ENCODE data around the gene LDLRAP1. TPM values are rescaled to one million over a fixed set of nuclear protein-coding genes. Genes with fewer than 3 reads are reported as not detected.

LDLRAP1 gene
- total RNA-seq, 2 experiments from 2014 or later: 4.9 to 11.0 TPM

DNA sequence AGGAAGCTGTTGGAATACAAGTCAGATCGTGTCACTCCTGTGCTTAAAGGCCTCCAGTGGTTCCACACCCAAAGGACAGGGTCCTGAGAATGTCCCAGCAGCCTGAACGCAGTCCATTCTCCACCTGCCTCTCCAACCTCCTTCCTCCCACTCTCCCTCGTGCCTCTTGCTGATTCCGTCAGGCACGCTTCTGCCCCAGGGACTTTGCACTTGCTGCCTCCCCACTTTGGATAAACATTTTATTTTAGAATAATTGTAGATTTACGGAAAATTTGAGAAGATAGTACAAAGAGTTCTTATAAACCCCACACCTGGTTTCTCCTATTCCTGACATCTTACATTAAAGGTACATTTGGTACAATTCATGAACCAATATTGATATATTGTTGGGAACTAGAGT, 28.4 kb upstream of the LDLRAP1 start:
- no peak for ATAC-seq
- no peak for DNase-seq
- CTCF ChIA-PET: no interaction called here
- no peak overlapping the region for H3K27ac Mint-ChIP-seq
- H3K9me3 Mint-ChIP-seq (ENCODE audit: low read depth): no peaks in the 10 kb centered on the region
- H3K27me3 Mint-ChIP-seq: peaks cover 2% of the 10 kb centered on the region
- H3K4me1 Mint-ChIP-seq: no peaks in the 10 kb centered on the region
- no peaks in the 10 kb centered on the region for H3K36me3 Mint-ChIP-seq
- H3K4me3 Mint-ChIP-seq: no peak overlapping the region

DNA sequence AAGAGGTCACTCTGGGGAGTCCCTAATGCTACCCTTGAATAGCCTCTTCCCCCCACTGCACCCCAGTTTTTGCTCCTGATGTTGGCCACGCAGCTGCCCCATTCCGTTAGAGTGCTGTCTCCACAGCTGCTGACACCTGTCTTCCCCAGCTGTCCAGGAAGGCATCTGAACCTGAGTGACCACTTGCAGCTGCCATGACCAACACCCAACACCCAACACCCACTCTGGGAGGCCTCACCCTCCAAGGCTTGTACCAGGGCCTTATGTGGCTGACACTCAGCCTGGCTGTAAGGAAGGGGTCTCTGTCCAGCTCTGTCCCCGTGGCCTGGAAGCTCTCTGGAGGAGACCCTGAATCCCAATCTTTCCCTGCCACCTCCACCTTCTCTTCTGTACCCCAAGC, 26.7 kb upstream of the LDLRAP1 start:
- no peaks in the 10 kb centered on the region for H3K36me3 Mint-ChIP-seq
- peaks cover 2% of the 10 kb centered on the region for H3K27me3 Mint-ChIP-seq
- no peaks in the 10 kb centered on the region for H3K4me1 Mint-ChIP-seq
- ATAC-seq: no peak
- CTCF ChIA-PET: interaction anchor here (1.6 to 1.7 kb wide), 2 partner anchors 12 to 92 kb away, joined by 3 read pairs; no protein-coding TSS in a partner anchor
- no peak overlapping the region for H3K4me3 Mint-ChIP-seq
- no peak for DNase-seq
- no peak overlapping the region for H3K27ac Mint-ChIP-seq
- H3K9me3 Mint-ChIP-seq (ENCODE audit: low read depth): no peaks in the 10 kb centered on the region

DNA sequence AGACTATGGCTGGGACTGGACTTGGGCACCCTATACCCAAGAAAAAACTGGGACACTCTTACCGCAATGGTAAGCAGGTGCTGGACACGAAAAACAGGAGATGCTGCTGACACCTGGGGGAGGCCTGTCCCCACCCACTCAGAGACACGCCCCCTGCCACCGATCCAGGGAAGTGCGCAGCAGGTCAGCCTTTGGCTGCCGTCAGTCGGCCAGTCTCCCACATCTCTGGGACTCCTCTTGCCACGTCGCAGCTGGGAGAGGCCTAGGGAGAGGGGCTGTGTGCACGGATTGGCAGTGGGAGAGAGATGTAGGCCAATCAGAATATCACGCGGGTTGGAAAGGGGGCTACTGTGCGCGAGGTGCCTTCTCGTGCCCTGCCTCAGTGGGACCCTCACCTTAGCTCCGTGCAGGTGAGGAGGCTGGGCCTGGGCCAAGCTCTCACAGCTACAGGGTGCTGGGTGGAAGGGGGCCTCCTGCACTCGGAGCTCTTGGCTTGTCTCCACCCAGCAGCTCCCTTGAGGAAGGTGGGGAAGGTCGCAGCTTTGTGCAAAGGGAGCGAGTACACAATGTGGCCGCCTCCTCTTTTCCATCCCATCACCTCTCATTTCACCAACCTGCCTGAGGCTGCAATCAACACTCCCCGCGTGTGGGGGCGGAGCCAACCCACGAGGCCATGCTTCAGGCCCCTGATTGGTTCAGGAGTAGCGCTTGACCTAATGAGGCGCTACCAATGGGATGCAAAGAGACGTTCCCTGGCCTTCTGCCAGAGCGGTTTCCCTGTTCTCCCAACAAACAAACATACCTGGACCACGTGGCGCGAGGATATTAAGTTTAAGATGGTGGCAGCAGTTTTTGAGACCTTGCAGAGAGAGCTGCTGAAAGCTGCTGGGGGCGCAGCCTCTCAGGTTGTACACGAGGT, 25.7 kb upstream of the LDLRAP1 start:
- peaks cover 2% of the 10 kb centered on the region for H3K27me3 Mint-ChIP-seq
- DNase-seq (no peak), ATAC-seq (no peak)
- H3K9me3 Mint-ChIP-seq (ENCODE audit: low read depth): no peaks in the 10 kb centered on the region
- CTCF ChIA-PET: interaction anchor here (1.3 to 1.7 kb wide), 3 partner anchors 13 to 91 kb away, joined by 3 read pairs; no protein-coding TSS in a partner anchor
- no peak overlapping the region for H3K4me3 Mint-ChIP-seq
- H3K36me3 Mint-ChIP-seq: no peaks in the 10 kb centered on the region
- H3K27ac Mint-ChIP-seq: no peak overlapping the region
- no peaks in the 10 kb centered on the region for H3K4me1 Mint-ChIP-seq

DNA sequence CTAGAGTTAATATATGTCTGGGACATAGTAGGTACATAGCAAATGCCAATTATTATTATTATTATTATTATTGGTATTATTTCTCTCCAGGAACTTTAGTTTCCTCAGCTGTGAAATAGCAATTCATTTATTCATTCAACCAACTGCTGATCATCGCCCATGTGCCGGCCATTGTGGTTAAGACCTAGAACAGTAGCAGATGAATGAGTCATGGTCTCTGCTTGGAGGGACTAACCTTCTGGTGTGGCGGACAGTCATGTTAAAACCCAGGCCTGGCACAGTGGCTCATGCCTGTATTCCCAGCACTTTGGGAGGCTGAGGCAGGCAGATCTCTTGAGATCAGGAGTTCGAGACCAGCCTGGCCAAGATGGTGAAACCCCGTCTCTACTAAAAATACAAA, 23.8 kb upstream of the LDLRAP1 start:
- Mint-ChIP-seq H3K4me1 (no peaks in the 10 kb centered on the region), H3K4me3 (no peak overlapping the region), H3K27me3 (peaks cover 2% of the 10 kb centered on the region), H3K27ac (no peak overlapping the region), H3K9me3 (ENCODE audit: low read depth) (no peaks in the 10 kb centered on the region), H3K36me3 (no peaks in the 10 kb centered on the region)
- ATAC-seq (no peak), DNase-seq (no peak)
- CTCF ChIA-PET: interaction anchor here (1.1 to 2.1 kb wide), 10 partner anchors 21 to 255 kb away, joined by 3 to 9 read pairs (median 3); partner anchors contain the start of gene MACO1

DNA sequence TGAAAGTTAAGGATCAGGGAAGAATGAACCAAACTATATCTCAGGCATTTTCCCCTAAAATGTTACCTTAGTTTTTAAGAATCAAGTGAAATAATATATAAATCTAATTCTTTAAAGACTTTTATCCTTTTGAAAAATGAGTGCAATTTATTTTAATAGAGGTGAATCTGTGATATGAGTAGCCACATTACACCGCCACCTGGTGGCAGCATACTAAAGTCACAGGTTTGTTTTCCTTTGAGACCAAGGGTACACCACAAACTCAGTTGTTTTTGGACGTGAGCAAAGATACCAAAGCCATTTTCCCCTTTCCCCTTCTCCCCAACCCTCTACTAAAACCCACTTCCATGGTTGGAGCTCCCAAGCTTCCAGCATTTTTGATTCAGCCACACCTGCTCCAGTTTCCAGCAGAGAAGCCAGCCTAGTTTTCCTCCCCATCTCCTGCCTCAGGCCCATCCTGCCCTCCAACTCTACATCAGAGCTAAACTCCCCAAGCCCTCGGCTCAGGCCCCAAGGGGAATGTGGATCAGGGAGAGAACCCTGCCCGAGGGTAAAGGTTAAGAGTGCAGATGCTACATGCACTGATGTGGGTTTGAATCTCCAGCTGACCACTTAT, 22.9 kb upstream of the LDLRAP1 start:
- H3K4me1 Mint-ChIP-seq: peaks cover 2% of the 10 kb centered on the region
- CTCF ChIA-PET: interaction anchor here (0.8 to 2.3 kb wide), 24 partner anchors 12 to 301 kb away, joined by 3 to 16 read pairs (median 3); partner anchors contain the start of gene MACO1

DNA sequence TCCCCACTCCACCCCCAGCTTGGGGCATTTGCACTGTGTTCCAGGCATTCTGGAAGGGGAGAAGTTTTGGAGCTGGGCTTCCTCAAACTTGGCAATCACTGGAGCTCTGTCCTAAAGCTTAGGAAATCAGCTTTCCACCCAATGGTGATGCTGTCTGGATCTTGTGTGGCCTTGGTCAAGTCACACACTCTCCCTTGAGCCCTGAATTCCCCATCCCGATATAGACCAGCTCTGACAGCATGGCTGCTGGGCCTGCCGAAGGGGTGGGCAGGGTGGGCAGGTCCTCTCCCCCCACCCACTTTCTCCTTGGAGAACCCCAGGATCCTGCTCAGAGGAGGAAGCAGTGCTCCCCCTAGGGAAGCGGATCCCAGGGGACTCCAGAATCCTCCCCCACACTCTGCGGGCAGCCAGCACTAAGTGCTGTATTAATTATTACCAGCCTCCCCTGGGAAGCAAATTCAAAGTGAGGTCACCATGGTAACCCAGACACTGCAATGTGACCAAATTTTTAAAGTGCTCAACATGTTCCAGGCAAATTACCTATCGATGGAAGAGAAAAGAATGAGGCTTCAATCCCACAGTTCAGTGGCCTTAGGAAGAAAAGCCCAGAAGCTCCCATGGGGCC, 21.3 kb upstream of the LDLRAP1 start:
- no peaks in the 10 kb centered on the region for H3K27me3 Mint-ChIP-seq
- no peak for DNase-seq
- no peak overlapping the region for H3K4me3 Mint-ChIP-seq
- no peak for ATAC-seq
- peaks cover 3% of the 10 kb centered on the region for H3K4me1 Mint-ChIP-seq
- H3K27ac Mint-ChIP-seq: no peak overlapping the region
- H3K9me3 Mint-ChIP-seq (ENCODE audit: low read depth): no peaks in the 10 kb centered on the region
- CTCF ChIA-PET: interaction anchor here (0.7 to 2.3 kb wide), 5 partner anchors 19 to 123 kb away, joined by 3 to 16 read pairs (median 5); no protein-coding TSS in a partner anchor
- H3K36me3 Mint-ChIP-seq: no peaks in the 10 kb centered on the region

More for the DNA sequence above, 22.9 kb upstream of the LDLRAP1 start:
- H3K27ac Mint-ChIP-seq: no peak overlapping the region
- no peaks in the 10 kb centered on the region for H3K9me3 Mint-ChIP-seq (ENCODE audit: low read depth)
- no peaks in the 10 kb centered on the region for H3K36me3 Mint-ChIP-seq
- H3K27me3 Mint-ChIP-seq: no peaks in the 10 kb centered on the region
- DNase-seq: peak; percentile 76
- ATAC-seq: peak; percentile 72
- no peak overlapping the region for H3K4me3 Mint-ChIP-seq

DNA sequence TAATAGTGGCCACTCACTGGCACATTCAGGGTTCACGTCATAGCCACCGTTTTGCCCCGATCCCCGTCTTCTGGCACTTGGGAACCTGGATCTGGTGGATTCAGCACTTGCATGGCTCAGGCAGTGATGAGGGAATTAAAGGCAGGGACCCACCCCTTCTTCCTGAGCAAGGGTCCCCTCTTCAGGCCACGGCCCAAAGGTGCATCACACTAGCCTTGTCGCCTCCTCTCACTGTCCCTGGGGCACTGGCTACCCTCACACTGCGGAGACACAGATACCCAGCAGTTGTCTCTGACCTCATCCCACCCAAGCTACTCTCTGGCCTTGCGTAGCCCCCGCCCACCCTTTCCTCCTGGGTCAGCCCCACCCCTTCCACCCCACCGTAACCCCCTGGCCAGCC, 19.9 kb upstream of the LDLRAP1 start:
- Mint-ChIP-seq H3K27me3 (no peaks in the 10 kb centered on the region), H3K4me3 (no peak overlapping the region), H3K27ac (no peak overlapping the region), H3K4me1 (peaks cover 3% of the 10 kb centered on the region), H3K9me3 (ENCODE audit: low read depth) (no peaks in the 10 kb centered on the region), H3K36me3 (no peaks in the 10 kb centered on the region)
- CTCF ChIA-PET: no interaction called here
- ATAC-seq: no peak
- no peak for DNase-seq

DNA sequence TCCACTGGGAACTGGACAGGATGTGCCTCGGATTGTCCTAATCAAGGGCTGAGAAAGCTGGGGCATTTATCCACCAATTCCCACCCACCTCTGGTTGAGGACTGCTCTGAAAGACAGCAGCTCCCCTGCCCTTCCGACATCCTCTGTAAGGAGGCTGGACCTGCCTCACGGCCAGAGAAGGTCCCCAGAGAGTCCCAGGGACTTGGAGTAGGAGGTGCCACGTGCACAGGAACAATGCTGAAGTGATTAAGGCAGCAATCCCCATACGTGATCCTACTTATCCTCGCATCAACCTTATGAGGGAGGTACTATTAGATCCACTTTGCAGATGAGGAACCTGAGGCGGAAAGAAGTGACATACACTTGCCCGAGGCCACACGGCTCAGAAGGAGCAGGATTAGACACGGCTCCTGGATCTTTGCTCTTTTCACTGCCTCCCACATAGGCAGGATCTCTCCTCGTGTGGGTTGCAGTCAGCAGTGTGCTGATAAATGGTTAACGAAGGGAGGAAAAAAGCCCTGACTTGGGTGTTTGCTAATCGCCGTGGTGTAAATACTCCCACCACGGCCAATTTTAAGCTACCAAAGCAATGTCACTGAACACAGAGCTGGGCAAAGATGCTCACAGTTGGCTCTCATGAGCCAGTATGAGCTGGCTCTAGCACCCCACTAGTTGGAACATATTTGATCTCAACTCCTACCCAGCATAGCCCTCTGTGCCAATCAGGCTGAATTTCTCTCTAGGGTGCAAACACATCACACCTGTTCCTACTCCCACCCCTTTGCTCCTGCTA, 18.6 kb upstream of the LDLRAP1 start:
- Mint-ChIP-seq H3K4me1 (peaks cover 3% of the 10 kb centered on the region), H3K27ac (no peak overlapping the region), H3K36me3 (no peaks in the 10 kb centered on the region), H3K9me3 (ENCODE audit: low read depth) (peaks cover 4% of the 10 kb centered on the region), H3K4me3 (no peak overlapping the region), H3K27me3 (no peaks in the 10 kb centered on the region)
- ATAC-seq (no peak), DNase-seq (no peak)
- CTCF ChIA-PET: interaction anchor here (1.3 to 1.9 kb wide), 3 partner anchors 13 to 48 kb away, joined by 3 to 4 read pairs (median 3); no protein-coding TSS in a partner anchor

DNA sequence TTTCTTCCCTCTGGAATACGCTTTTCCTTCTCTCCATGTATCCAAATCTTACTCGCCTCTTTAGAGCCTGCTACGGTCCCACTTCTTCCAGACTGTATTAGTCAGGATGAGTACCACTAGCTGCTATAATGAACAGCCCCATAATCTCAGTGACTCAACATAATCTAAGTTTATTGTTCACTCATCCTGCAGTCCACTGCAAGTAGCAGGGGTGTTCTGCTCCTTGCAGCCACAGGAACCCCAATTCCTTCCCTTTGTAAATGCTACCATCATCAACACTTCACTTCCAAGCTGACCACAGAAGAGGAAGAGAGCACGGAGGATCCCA, 18.1 kb upstream of the LDLRAP1 start:
- CTCF ChIA-PET: interaction anchor here (0.8 to 1.9 kb wide), 3 partner anchors 38 to 47 kb away, joined by 3 to 4 read pairs (median 3); no protein-coding TSS in a partner anchor
- H3K4me3 Mint-ChIP-seq: no peak overlapping the region
- no peak overlapping the region for H3K27ac Mint-ChIP-seq
- no peaks in the 10 kb centered on the region for H3K27me3 Mint-ChIP-seq
- H3K9me3 Mint-ChIP-seq (ENCODE audit: low read depth): peaks cover 4% of the 10 kb centered on the region
- DNase-seq (no peak), ATAC-seq (no peak)
- H3K36me3 Mint-ChIP-seq: no peaks in the 10 kb centered on the region
- H3K4me1 Mint-ChIP-seq: peaks cover 3% of the 10 kb centered on the region

DNA sequence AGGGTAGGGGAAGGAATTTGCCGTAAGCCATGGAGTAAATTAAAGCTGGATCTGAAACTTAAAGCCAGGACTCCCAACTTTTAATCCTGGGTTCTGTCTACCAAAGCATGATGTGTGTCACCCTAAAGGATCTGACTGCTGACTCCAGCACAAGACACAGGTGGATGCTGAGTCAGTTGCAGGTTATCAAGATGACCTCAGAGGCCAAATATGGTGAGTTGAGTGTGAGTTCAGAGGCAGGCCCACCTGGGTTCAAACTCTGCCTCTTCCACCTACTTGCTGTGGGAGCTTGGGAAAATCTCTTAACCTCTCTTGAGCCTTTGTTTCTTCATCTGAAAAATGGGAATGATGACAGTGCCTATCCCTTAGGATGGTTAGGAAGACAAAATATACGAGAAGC, 16.7 kb upstream of the LDLRAP1 start:
- Mint-ChIP-seq H3K4me3 (no peak overlapping the region), H3K27ac (no peak overlapping the region), H3K27me3 (no peaks in the 10 kb centered on the region), H3K9me3 (ENCODE audit: low read depth) (peaks cover 4% of the 10 kb centered on the region), H3K36me3 (no peaks in the 10 kb centered on the region), H3K4me1 (peaks cover 3% of the 10 kb centered on the region)
- DNase-seq (no peak), ATAC-seq (no peak)
- CTCF ChIA-PET: no interaction called here

DNA sequence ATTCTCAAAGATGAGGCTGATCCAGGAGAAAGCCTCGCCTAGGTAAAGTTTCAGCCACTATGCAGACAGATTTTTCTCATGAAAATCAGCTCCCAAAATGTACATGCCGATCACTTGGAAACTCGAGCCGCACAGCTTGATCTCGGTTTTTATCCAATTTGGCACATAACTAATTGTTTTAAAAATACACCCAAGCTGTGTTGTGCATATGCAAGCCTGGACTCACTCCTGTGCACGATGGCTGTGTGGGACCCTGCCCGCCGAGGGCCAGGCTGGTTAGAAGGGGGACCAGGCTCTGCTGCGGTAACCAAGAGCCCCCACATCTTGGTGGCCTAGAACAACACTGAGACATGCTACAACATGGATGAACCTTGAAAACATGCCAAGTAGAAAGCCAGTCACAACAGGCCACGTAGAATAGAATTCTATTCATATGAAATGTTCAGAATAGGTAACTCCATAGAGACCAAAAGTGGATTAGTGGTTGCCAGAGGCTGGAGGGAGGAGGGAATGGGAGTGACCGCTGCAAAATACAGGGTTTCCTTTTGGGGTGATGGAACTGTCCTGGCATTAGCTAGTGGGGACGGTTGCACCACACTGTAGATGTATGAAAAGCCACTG, 16.1 kb upstream of the LDLRAP1 start:
- Mint-ChIP-seq H3K27me3 (no peaks in the 10 kb centered on the region), H3K4me1 (peaks cover 3% of the 10 kb centered on the region), H3K9me3 (ENCODE audit: low read depth) (peaks cover 4% of the 10 kb centered on the region), H3K27ac (no peak overlapping the region), H3K36me3 (no peaks in the 10 kb centered on the region), H3K4me3 (no peak overlapping the region)
- ATAC-seq: no peak
- CTCF ChIA-PET: no interaction called here
- no peak for DNase-seq

DNA sequence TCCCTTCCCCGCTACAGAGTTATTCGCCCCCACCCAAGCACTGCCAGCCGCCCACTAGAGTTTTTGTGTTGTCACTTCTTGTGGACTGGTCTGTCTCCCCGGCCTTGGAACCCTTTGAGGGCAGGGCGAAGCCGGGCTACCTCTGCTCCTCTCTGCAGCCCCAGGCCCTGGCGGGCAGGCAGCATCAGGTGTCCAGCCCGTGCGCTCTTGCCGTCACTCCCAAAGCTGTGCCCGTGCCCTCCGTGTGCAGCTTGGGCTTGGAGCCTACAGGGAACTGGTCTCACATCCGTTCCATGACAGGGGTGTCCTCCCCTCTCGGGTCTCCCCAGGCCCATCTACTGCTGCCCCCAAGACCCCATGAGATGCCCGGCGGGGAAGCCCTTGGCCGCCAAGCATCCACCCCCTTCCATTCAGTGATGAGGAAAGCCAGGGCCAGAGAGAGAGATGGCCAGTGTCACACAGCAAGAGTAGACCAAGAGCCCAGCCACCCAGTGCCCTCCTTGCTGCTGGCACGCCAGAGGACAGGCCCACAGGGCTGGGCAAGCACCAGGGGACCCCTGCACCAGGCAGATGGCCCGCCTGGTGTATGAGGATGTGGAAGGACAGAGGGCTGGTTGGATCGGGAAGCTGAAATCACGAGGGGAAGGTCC, 15.3 kb upstream of the LDLRAP1 start:
- CTCF ChIA-PET: interaction anchor here (0.6 to 1.2 kb wide), 2 partner anchors 20 to 26 kb away, joined by 3 read pairs; no protein-coding TSS in a partner anchor
- H3K4me3 Mint-ChIP-seq: no peak overlapping the region
- peaks cover 3% of the 10 kb centered on the region for H3K4me1 Mint-ChIP-seq

More for the DNA sequence above, 15.3 kb upstream of the LDLRAP1 start:
- DNase-seq (no peak), ATAC-seq (no peak)
- Mint-ChIP-seq H3K27ac (no peak overlapping the region), H3K27me3 (peaks cover 6% of the 10 kb centered on the region), H3K36me3 (no peaks in the 10 kb centered on the region), H3K9me3 (ENCODE audit: low read depth) (peaks cover 4% of the 10 kb centered on the region)

All from activated CD8-positive, alpha-beta memory T cell treated with anti-CD3 and anti-CD28 coated beads, Interleukin-2, amount 10 ng/mL, durations not matched to agents 7 days and 5 days (primary cell).